NCI-H2227 (cell line): ENCODE measurements around the gene ZNF836.
"Not testable (repeated sequence)": the region's sequence is repeated elsewhere in the genome, so short reads cannot be mapped to it uniquely, and the experiment has no call there.

Experiments
- DNase-seq: peaks from one replicate; lab custom pipeline; 2025; ENCODE audit not compliant: unreplicated experiment; lab: John Stamatoyannopoulos, UW

The ZNF836 gene

DNA sequence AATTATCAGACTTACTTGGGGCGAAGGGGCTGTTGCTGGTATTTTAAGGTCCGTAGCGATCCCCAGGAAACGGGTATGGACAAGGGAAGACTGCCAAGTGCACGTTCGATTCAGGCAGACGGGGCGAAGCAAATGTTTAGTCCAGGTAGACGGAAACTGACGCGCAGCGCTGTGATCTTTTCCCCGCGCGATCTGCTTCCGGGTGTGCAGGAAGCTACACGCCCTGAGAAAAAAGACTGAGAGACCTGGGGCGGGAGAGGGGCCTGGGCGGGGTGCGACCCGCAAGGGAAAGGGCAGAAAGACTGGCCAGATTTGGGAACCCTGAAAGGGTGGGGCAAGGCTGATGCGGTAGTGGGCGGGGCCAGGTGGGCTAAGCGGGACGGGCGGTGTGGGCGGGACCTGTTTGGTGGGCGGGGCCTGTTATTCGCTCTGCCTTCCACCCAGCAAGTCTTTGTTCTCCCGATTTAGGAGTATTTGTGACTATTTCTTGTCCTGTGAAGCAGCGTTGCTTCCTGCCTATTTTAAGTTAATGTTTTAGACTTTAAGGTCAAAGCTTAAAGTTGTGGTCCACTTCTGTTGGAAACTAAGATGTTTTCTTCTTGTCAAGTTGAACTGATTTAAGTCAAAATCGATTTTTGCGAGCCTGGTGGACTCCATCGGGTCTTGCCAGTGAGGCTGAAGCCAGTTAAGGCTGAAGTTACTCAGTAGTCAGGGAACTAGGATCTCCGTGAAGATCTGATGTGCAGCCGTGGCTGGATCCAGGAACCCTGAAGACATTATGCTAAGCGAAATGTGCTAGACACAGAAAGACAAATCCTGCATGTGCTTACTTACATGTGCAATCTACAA lies at the start of gene ZNF836:
Gene ZNF836 (minus strand): TSS at position 301 of the 849 bp plus-strand sequence. CDS start 3,549 bp downstream, outside the sequence.
- peak; percentile 74 for DNase-seq

- DNase-seq, result no peak
Observed at GRCh38 chr19:52221031-52221430, 49.6 kb upstream of the ZNF836 start.

DNA sequence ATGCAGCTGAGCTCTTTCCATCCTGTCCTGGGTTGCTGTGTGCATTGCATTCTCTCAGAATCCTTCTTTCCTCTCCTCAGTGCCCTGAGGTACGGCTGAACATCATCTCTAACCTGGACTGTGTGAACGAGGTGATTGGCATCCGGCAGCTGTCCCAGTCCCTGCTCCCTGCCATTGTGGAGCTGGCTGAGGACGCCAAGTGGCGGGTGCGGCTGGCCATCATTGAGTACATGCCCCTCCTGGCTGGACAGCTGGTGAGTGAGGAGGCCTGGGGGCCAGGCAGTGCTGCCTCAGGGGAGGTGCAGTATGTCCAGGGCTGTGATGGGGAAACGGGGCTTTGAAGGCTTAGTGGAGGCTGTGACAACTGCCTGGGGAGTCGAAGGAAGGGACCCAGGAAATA lies 48.2 kb upstream of the ZNF836 start:
- DNase-seq, result no peak

GRCh38 chr19:52217576-52217975 lies 46.2 kb upstream of the ZNF836 start:
- no peak for DNase-seq

- no peak for DNase-seq
Observed at GRCh38 chr19:52216401-52216800, 45.0 kb upstream of the ZNF836 start.

GRCh38 chr19:52214241-52214640 lies 42.8 kb upstream of the ZNF836 start:
- no peak for DNase-seq

DNA sequence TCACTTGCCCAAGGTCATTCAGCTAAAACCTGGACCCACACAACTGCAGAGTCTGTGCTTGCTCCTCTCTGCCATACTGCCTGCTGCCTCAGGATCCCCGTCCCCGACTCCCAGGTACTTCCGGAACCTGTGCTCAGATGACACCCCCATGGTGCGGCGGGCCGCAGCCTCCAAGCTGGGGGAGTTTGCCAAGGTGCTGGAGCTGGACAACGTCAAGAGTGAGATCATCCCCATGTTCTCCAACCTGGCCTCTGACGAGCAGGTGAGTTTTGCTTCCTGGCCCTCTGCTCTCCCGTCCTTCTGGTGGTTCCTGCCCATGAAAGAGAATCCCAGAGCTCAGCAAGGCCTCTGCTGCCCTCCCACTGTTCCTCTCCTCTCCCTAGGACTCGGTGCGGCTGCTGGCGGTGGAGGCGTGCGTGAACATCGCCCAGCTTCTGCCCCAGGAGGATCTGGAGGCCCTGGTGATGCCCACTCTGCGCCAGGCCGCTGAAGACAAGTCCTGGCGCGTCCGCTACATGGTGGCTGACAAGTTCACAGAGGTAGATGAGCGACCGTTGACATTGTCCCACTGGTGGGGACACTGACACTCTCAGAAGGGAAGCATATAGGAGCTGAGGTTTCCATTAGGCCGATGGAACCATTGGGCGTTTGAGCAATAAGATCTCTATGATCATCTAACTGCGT lies 41.3 kb upstream of the ZNF836 start:
- no peak for DNase-seq

GRCh38 chr19:52211926-52212571 lies 40.6 kb upstream of the ZNF836 start:
- no peak for DNase-seq

GRCh38 chr19:52211203-52211602 lies 39.8 kb upstream of the ZNF836 start:
- DNase-seq, result no peak

- no peak for DNase-seq
Observed at GRCh38 chr19:52206481-52206880, 35.1 kb upstream of the ZNF836 start.

GRCh38 chr19:52200755-52201391 lies 29.5 kb upstream of the ZNF836 start:
- not testable (repeated sequence) for DNase-seq

DNA sequence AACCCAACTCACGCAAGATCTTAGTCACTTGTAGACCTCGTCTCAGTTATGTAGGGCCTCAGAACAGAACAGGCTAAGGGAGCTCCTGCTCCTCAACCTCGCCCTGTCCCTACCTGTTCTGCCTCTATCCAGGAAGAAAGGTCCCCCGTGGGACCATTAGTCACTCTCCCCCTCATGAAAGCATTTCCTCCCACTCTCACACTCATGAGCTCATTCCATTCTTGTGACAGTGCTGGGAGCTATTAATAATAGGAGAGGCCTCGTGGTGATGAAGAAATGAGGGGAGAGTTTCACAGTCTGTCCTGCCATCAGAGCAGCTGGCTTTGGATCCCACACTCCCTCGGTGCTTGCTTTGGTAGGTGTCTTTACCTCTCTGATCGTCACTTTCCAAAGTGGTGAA lies 28.6 kb upstream of the ZNF836 start:
- DNase-seq, result no peak

GRCh38 chr19:52198678-52199077 lies 27.3 kb upstream of the ZNF836 start:
- DNase-seq, result no peak

- no peak for DNase-seq
Observed at GRCh38 chr19:52197964-52198363, 26.5 kb upstream of the ZNF836 start.

DNA sequence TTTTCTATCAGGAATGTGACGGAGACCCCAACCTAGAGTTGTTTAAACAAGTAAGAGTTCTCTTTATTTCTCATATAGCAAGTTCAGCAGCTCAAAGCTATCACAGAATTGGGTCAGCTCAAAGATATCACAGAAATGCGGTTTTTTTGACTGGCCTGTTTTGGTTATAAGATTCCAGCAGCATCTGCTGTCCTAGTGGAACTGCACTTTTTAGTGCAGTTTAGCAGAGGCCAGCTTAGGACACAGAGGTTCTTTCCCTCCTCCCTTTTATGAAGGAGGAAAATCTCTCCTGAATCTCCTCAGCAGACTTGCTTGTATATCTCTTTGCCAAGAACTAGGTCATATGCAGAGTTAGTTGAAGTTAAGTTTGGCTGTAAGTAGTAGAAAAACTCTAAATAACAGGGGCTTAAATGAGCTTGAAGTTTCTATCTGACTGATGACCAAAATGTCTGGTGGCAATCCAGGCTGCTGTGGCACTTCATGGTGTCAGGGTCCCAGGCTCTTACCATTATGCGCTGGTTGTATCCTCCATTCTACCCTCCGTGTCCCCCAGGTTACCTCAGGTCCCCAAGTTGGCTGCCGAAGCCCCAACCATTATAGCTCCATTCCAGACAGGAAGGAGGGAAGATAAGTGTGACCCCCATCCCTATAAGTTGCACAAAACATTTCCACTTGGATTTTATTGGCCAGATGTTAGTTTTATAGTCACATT lies 25.0 kb upstream of the ZNF836 start:
- no peak for DNase-seq

- DNase-seq, result no peak
Observed at GRCh38 chr19:52191951-52192350, 20.5 kb upstream of the ZNF836 start.

GRCh38 chr19:52191389-52191788 lies 20.0 kb upstream of the ZNF836 start:
- no peak for DNase-seq

GRCh38 chr19:52190487-52191293 lies 19.3 kb upstream of the ZNF836 start:
- peak; percentile 24 for DNase-seq

DNA sequence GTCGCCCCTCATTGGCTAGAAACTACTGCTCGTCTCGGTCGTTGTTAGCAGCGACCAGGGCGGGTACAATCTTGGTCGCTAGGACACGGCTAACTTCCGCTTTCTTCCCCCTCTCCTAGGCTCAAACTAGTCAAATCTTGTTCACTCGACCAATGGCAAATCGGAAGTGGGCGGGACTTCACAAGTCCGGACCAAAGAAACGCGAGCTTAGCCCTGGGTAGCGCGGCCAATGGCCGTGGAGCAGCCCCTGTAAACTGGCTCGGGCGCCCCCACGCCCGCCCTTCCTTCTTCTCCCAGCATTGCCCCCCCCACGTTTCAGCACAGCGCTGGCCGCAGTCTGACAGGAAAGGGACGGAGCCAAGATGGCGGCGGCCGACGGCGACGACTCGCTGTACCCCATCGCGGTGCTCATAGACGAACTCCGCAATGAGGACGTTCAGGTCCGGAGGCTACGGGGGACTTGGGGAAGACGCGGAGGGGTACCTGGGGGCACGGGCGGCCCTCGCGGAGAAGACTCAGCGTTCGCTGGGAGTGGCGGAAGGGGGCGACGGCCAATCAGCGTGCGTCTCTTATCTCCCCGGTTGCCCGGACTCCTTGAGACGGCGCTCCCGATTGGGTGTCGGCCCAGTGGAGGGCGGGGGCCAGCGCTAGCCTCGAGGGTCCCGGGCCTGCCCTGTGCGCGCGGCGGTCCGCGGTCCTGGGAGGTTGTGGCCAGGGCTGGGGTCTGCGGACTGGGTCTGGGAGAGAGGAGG lies 18.5 kb upstream of the ZNF836 start, which contains the start of gene PPP2R1A:
Gene PPP2R1A (plus strand): TSS at position 318 of the 752 bp plus-strand sequence. CDS start 45 bp downstream, at position 363.
- peak; percentile 99 for DNase-seq
